GM19467 (cell line): ENCODE results near the gene SYNE1.

Source experiments
- ATAC-seq: cut with Tn5 transposase; IDR thresholded peaks from one replicate; pipeline ENCODE4 v1.9.1; 2021; ENCODE audit warnings: mild to moderate bottlenecking, moderate library complexity; ENCODE audit not compliant: unreplicated experiment

SYNE1 gene

GRCh38 chr6:152244998-152245630 is 392.0 kb downstream of the SYNE1 start:
- ATAC-seq: no peak

DNA sequence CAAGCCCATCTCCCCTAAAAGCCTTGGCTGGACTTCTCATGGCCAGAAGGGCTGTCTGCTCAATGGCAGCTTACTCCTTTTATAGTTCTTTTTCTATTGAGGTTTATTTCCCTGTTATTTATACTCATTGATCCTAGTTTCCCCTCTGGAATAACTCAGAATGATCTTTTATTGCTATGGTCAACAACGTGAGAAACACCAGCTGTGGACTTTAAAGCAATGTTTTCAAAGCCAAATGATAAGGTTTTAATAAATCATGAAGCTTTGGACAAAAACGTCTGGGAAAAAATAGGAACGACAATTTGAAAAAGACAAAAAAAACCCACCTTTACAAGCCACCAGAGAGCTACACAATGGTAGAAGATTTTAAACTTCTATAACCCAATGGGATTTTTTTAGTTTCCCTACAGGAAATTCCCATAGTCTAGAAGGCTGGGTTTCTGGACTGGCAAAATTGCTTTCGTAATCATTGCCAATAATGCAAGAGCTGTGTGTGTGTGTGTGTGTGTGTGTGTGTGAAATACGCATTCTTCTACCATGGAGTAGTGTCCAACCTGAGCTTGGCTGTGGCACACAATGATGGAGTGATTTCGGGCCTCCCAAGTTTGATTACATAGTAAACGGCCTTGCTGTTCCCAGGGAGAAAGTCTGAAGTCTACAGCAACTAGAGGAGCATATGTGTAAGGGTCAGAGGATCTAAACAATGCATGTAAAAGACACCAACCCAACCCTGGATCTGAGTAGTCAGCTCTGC is 396.0 kb downstream of the SYNE1 start:
- no peak for ATAC-seq

DNA sequence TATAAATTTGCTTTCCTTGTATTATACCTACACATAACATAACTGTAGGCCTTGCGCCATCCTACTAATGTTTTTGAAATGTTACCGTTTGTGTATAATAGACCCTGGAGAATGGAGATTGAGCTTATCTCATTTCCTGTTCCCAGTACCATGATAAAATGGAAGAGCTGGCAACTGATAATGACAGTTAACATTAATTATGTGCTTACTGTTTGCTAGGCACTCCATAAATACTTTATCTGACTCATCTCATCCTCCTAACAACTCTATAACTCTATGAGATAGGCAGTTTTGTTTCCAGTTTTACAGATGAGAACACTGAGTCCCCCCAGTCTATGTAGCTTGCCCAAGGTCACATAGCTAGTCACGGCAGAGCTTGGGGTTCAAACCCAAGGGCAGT is 396.7 kb downstream of the SYNE1 start:
- no peak for ATAC-seq

DNA sequence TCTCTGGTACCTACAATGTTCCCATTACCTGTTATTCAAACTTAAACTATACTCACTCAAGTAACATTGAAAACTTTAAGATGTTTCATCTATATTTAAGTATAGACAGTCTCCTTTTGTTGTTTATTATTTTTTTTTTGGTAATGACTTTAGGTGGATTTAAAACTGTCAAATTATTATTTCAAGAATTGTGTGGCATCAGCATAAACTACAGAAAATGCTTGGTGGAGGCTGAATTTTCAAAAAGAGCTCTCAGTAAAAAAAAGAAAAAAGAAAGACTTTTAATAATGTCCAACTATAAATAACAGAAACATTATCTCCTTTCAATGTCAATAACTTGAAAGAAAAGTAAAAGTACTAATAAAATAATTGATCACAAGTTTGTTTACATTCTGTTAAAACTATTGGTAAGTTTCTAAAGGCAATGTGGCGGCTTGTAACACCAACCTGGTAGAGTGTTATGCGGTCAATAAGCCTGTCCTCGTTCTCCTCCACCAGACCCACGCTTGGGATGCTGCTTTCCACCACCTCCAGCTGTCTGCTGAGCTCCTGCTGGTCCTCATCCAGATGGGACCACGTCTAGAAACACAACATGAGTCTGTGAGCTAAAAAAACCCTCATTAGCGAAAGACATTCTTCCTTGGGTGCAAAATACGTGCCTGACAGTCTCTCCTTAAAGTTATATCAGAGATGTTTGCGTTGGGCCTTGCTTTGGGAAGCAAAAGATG is 400.6 kb downstream of the SYNE1 start:
- no peak for ATAC-seq

GRCh38 chr6:152233547-152234320 is 403.4 kb downstream of the SYNE1 start:
- no peak for ATAC-seq

GRCh38 chr6:152232501-152233151 is 404.5 kb downstream of the SYNE1 start:
- ATAC-seq: no peak

- ATAC-seq: no peak
Observed at GRCh38 chr6:152229330-152229729, 407.8 kb downstream of the SYNE1 start.

DNA sequence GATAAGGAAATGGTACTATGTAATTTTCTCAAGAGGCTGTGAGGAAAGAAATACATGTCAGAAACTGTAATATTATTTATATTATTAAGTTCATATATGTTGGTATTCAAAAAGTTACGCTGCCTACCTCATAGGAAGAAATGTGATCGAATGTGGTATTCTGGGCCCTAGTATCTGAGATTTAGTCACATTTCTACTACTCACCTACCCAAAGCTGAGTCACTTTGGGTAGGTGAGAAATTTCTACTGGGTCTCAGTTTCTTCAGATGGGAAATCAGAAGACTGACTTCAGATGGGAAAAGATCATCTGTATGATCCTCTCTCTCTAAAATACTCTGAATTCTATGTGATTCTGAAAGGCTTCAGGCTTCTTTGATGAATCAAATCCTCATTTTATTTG is 411.0 kb downstream of the SYNE1 start:
- no peak for ATAC-seq

GRCh38 chr6:152225241-152225934 is 411.8 kb downstream of the SYNE1 start:
- no peak for ATAC-seq

GRCh38 chr6:152223636-152224035 is 413.5 kb downstream of the SYNE1 start:
- no peak for ATAC-seq

GRCh38 chr6:152221806-152222628 is 415.1 kb downstream of the SYNE1 start:
- no peak for ATAC-seq

GRCh38 chr6:152220786-152221185 is 416.4 kb downstream of the SYNE1 start:
- ATAC-seq: no peak

DNA sequence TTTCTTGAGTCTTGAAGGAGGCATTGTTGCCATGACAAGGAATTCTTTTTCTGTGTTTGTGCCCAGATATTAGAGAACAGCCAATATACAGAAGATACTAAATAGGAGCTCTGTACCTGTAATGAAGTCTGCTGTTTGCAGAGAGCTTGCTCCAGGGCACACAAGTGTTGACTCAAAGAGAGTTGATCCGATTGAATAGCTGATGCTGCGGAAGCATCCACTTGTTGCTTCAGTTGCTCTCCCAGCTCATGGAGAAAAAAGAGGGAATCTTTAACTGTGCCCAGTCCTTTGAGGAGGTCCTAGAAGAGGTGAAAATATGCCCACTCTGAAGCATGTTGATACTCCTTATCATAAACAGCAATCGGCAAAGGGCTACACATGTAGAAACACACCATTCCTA is 418.3 kb downstream of the SYNE1 start:
- no peak for ATAC-seq

DNA sequence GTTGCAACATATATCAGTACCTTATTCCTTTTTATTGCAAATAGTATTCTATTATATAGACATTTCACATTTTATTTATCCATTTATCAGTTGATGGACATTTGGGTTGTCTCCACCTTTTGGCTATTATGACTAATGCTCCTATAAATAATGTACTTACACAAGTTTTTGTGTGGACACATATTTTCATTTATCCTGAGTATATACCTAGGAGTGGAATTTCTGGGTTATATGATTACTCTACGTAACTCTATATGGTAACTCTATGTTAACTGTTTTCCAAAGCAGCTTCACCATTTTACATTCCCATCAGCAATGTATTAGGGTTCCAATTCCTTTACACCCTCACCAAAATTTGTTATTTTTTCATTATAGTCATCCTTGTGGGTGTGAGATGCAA is 424.7 kb downstream of the SYNE1 start:
- ATAC-seq: no peak

DNA sequence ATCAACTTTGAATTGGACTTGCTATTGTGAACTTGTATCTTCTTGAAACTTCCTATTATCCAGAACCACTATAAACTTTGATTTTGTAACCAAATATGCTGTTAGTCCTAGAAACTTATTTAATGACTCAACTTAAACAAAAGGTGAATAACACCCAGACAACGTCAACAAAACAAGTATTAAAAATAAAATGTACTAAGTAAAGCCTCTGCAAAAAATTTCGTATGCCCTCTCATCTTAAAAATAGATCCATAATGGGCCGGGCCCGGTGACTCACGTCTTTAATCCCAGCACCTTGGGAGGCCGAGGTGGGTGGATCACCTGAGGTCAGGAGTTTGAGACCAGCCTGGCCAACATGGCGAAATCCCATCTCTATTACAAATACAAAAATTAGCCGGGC is 428.0 kb downstream of the SYNE1 start:
- no peak for ATAC-seq

DNA sequence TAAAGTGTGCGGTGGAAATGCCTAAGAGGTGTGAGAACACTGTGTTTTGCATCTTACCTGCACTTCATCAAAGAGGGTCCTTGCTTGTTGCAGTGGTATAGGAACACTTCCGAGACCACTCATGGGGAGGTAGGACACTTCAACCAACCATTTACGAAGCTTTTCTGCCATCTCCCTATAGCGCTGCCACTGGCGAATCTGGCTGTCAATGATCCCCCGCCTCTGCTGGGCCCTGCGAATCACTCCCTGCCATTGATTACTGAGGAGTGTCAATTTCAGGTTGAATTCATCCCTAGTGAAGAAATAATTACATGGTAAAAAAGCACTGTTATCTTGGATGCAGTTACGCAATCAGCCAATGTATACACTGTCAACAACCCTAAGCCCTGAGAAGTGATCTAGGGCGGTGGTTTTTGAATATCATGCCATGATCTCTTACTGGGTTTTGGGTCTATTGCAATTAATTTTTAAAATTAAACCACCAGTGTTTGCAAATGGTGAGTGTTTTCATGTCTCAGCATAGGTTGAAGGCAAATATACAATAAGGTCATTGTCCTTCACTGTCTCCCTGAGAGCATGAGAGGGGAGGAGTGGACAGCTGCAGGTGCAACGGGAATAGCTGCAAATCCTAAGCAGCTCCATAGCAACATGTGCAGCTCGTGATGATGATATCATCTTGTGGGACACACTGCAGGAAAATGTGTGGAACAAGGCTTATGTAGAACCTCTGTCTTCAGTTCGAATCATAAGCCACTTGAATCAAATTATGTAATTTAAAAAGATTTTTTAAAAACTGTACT is 429.0 kb downstream of the SYNE1 start:
- no peak for ATAC-seq

DNA sequence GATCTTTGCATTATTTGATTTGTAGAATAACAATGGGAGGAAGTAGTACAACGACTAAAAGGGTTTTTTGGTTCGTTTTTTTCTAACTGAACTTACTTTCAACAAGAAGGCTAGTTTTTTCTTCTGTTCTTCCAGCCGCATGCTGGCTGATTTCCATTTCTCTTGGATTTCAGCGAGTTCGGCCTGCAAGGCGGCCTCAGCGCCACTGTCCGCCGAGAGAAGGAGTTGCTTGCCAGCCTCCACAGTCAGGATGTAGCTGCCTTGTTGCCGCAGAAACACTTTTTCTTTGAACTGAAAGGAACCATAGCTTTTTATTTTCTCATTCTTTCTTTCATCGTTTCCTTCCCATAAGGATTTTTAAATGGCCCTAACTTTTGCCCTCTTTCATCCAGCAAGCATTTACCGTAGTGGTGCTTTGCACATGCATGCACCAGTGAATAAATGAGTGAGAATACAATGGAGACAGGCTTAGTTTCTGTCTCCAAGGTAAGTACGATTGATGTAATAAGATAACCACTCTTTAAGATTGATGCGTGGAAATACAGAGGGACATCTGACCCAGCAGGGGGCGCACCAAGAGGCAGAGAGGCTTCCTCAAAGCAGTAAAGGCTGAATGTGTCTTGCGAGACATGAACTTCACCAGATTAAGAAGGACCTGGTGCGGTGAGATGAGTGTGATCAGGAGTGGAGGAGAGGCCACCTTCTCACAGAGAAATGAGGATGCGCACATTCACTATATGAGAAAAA is 430.9 kb downstream of the SYNE1 start:
- ATAC-seq: no peak

DNA sequence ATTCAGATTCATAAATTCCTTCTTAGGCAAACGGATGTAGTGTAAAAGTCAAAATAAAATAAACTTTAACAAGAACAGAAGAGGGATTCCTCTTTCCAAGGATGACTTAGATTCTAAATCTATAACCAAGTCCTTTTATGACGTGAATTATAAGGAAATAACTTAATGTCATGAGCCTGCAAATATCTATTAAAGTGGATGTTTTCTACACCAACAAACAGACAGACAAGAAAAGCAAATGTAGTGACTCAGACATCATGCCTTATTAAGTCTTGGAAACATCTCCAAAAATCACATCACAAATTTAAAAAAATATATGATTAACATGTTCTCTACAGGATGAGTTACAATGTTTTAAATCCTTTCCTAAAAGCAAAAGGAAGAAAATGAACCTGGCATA is 432.6 kb downstream of the SYNE1 start:
- ATAC-seq: no peak
